PC-9 (cell line): Measurements from ENCODE around the gene PLPP6. TPM values are rescaled to one million over a fixed set of nuclear protein-coding genes. Genes with fewer than 3 reads are reported as not detected.

Experiments used
- BruUV-seq: library from RNA; stranded (reverse); fragments of 400-500 nt; replicated peaks from 2 replicates; lab custom pipeline; 2021; lab: Mats Ljungman, UMichigan
- CTCF ChIA-PET: fragments of 300-600 bp; sonication (Branson Sonifier 250); formaldehyde crosslinking; loops from one replicate; lab custom pipeline; 2022; ENCODE audit warnings: antibody characterized with exemption; lab: Charles Lee
- POLR2A ChIA-PET: fragments of 300-600 bp; sonication (Branson Sonifier 250); formaldehyde crosslinking; loops from one replicate; lab custom pipeline; 2022; ENCODE audit warnings: antibody characterized with exemption; ENCODE audit not compliant: unreplicated experiment; lab: Charles Lee
- DNase-seq, 2 experiments: peaks; one replicate each; pipeline versions ENCODE4 v3.0.0 to v3.0.0-alpha.2; 2015 to 2022; ENCODE audit warnings: mixed read lengths in 1 of 2
- H2AFZ ChIP-seq: fragments of 200-600 bp; sonication (generic); 2 replicates; pipeline ENCODE4 v1.8.1; 2017; ENCODE audit warnings: antibody characterized with exemption
- H3F3A ChIP-seq: fragments of 200-600 bp; sonication (generic); 2 replicates; pipeline ENCODE4 v1.8.1; 2017; ENCODE audit warnings: antibody characterized with exemption, mild to moderate bottlenecking, low read depth; ENCODE audit not compliant: insufficient read depth
- H3K27ac ChIP-seq: fragments of 200-600 bp; sonication (generic); 2 replicates; pipeline ENCODE4 v1.6.1; 2016; ENCODE audit warnings: mixed run types
- H3K27me3 ChIP-seq: fragments of 200-600 bp; sonication (generic); 2 replicates; pipeline ENCODE4 v1.6.1; 2016; ENCODE audit warnings: low read depth, mixed run types; ENCODE audit not compliant: insufficient read depth
- H3K36me3 ChIP-seq: fragments of 200-600 bp; sonication (generic); 2 replicates; pipeline ENCODE4 v1.6.1; 2016; ENCODE audit warnings: low read depth, mixed run types
- H3K4me1 ChIP-seq: fragments of 200-600 bp; sonication (generic); replicated peaks from 2 replicates; pipeline ENCODE4 v1.6.1; 2016; ENCODE audit warnings: mixed run types; ENCODE audit not compliant: insufficient read depth
- H3K4me2 ChIP-seq: fragments of 200-600 bp; sonication (generic); 2 replicates; pipeline ENCODE4 v1.6.1; 2017; ENCODE audit warnings: mixed run types
- H3K4me3 ChIP-seq: fragments of 200-600 bp; sonication (generic); 2 replicates; pipeline ENCODE4 v1.6.1; 2016; ENCODE audit warnings: mixed run types
- H3K79me2 ChIP-seq: fragments of 200-600 bp; sonication (generic); 2 replicates; pipeline ENCODE4 v1.6.1; 2017; ENCODE audit warnings: low read depth, mixed run types
- H3K9me2 ChIP-seq: fragments of 200-600 bp; sonication (generic); 2 replicates; pipeline ENCODE4 v1.8.1; 2017; ENCODE audit warnings: mild to moderate bottlenecking; ENCODE audit not compliant: insufficient read depth
- H3K9me3 ChIP-seq: fragments of 200-600 bp; sonication (generic); 2 replicates; pipeline ENCODE4 v1.8.1; 2016; ENCODE audit warnings: low read depth; ENCODE audit not compliant: insufficient read depth
- H4K20me1 ChIP-seq: fragments of 200-600 bp; sonication (generic); 2 replicates; pipeline ENCODE4 v1.8.1; 2017; ENCODE audit not compliant: insufficient read depth
- CTCF ChIP-seq: fragments of 200-600 bp; sonication (generic); conservative IDR thresholded peaks from 2 replicates; pipeline ENCODE4 v1.6.1; 2017; ENCODE audit warnings: mixed run types, antibody characterized with exemption, mild to moderate bottlenecking, moderate library complexity
- EZH2 ChIP-seq: fragments of 200-600 bp; sonication (generic); IDR thresholded peaks from 2 replicates; pipeline ENCODE4 v1.8.0; 2017; ENCODE audit warnings: antibody characterized with exemption, low read depth
- intact Hi-C: fragments of 100-400 bp; cut with micrococcal nuclease; formaldehyde crosslinking; loops from one replicate; pipeline ENCODE4 v1.10.0; 2022; ENCODE audit not compliant: unreplicated experiment
- total RNA-seq: library from RNA; stranded (reverse); gene quantifications from 2 replicates; pipeline ENCODE4 v1.2.3, GENCODE V29; 2021

Gene PLPP6
- total RNA-seq, 1 experiment from 2014 or later, result 5.9 TPM

GRCh38 chr9:4686584-4686983 is 24.5 kb downstream of the PLPP6 start:
- TF ChIP-seq EZH2 (no peak), CTCF (no peak)
- BruUV-seq, result no TSS peak
- CTCF ChIA-PET, result no interaction called here
- POLR2A ChIA-PET, result no interaction called here
- no peak for DNase-seq
- peaks cover 13% of the 10 kb centered on the region for H3K79me2 ChIP-seq
- H3K36me3 ChIP-seq, result no peaks in the 10 kb centered on the region
- no peak overlapping the region for H2AFZ ChIP-seq
- no peak overlapping the region for H3K27ac ChIP-seq
- no peak overlapping the region for H3K4me3 ChIP-seq
- H3K9me3 ChIP-seq, result no peaks in the 10 kb centered on the region
- intact Hi-C loops, result no loop called here
- no peaks in the 10 kb centered on the region for H3K4me1 ChIP-seq
- H3K4me2 ChIP-seq, result no peak overlapping the region
- no peaks in the 10 kb centered on the region for H4K20me1 ChIP-seq
- H3F3A ChIP-seq, result no peaks in the 10 kb centered on the region
- no peaks in the 10 kb centered on the region for H3K9me2 ChIP-seq
- no peaks in the 10 kb centered on the region for H3K27me3 ChIP-seq

- ChIA-PET CTCF (no interaction called here), POLR2A (no interaction called here)
- Histone ChIP-seq H3K9me3 (no peaks in the 10 kb centered on the region), H4K20me1 (no peaks in the 10 kb centered on the region), H3K27me3 (no peaks in the 10 kb centered on the region), H3K4me2 (no peak overlapping the region), H3K9me2 (no peaks in the 10 kb centered on the region), H3K79me2 (no peaks in the 10 kb centered on the region), H2AFZ (no peak overlapping the region), H3K36me3 (no peaks in the 10 kb centered on the region), H3K4me3 (no peak overlapping the region), H3K4me1 (no peaks in the 10 kb centered on the region), H3F3A (no peaks in the 10 kb centered on the region), H3K27ac (no peak overlapping the region)
- TF ChIP-seq EZH2 (no peak), CTCF (no peak)
- no TSS peak for BruUV-seq
- DNase-seq, result no peak
- intact Hi-C loops, result no loop called here
Measured at GRCh38 chr9:4689021-4689420, 26.9 kb downstream of the PLPP6 start.

- Histone ChIP-seq H3F3A (no peaks in the 10 kb centered on the region), H3K79me2 (no peaks in the 10 kb centered on the region), H3K27ac (no peak overlapping the region), H4K20me1 (no peaks in the 10 kb centered on the region), H2AFZ (no peak overlapping the region), H3K9me2 (no peaks in the 10 kb centered on the region), H3K27me3 (no peaks in the 10 kb centered on the region), H3K4me1 (no peaks in the 10 kb centered on the region), H3K4me2 (no peak overlapping the region), H3K4me3 (no peak overlapping the region), H3K9me3 (no peaks in the 10 kb centered on the region), H3K36me3 (no peaks in the 10 kb centered on the region)
- no TSS peak for BruUV-seq
- CTCF ChIA-PET, result interaction anchor here (0.7 kb wide), 1 partner anchor 636 kb away, joined by 3 read pairs; no protein-coding TSS in a partner anchor
- intact Hi-C loops, result no loop called here
- TF ChIP-seq CTCF, result no peak
- no peak for TF ChIP-seq EZH2
- peak; percentile 3 to 61 for DNase-seq
- POLR2A ChIA-PET, result no interaction called here
Measured at GRCh38 chr9:4689687-4690104, 27.6 kb downstream of the PLPP6 start.
